Erythroblast (primary cell): Measurements from ENCODE around the gene ZNF470.

Experiments used
- GATA1 ChIP-seq: IDR thresholded peaks from 2 replicates; pipeline ENCODE4 v1.6.1; 2011; ENCODE audit warnings: low read depth, mild to moderate bottlenecking, control low read depth, low read length, moderate library complexity
- POLR2A ChIP-seq: IDR thresholded peaks from 2 replicates; pipeline ENCODE4 v1.6.1; 2011; ENCODE audit warnings: mild to moderate bottlenecking, low read length

- TF ChIP-seq POLR2A = no peak
- TF ChIP-seq GATA1 = no peak
Observed at GRCh38 chr19:56538254-56538760, 29.0 kb upstream of the ZNF470 start.
